Smooth muscle cell (in vitro differentiated cells): ENCODE data around the gene VILL. TPM values are rescaled to one million over a fixed set of nuclear protein-coding genes. Genes with fewer than 3 reads are reported as not detected.

Experiments
- DNase-seq: peaks from one replicate; lab custom pipeline; 2025; ENCODE audit not compliant: unreplicated experiment; lab: John Stamatoyannopoulos, UW
- H2AFZ ChIP-seq: fragments of 200-600 bp; sonication (generic); 2 replicates; pipeline ENCODE4 v1.6.0; 2016; ENCODE audit warnings: antibody characterized with exemption, low read depth, mild to moderate bottlenecking
- H3F3A ChIP-seq: fragments of 200-600 bp; sonication (generic); 2 replicates; pipeline ENCODE4 v1.6.0; 2017; ENCODE audit warnings: antibody characterized with exemption, low read depth
- H3K27ac ChIP-seq: fragments of 200-600 bp; sonication (generic); 2 replicates; pipeline ENCODE4 v1.5.1; 2016; ENCODE audit warnings: low read depth, mild to moderate bottlenecking
- H3K27me3 ChIP-seq: fragments of 200-600 bp; sonication (generic); 2 replicates; pipeline ENCODE4 v1.6.1; 2016; ENCODE audit warnings: low read depth, mild to moderate bottlenecking
- H3K36me3 ChIP-seq: fragments of 200-600 bp; sonication (generic); 2 replicates; pipeline ENCODE4 v1.5.1; 2016; ENCODE audit warnings: low read depth
- H3K4me1 ChIP-seq: fragments of 200-600 bp; sonication (generic); 2 replicates; pipeline ENCODE4 v1.5.1; 2016; ENCODE audit warnings: low read depth
- H3K4me2 ChIP-seq: fragments of 200-600 bp; sonication (generic); 2 replicates; pipeline ENCODE4 v1.6.0; 2016; ENCODE audit warnings: mild to moderate bottlenecking
- H3K4me3 ChIP-seq: fragments of 200-600 bp; sonication (generic); 2 replicates; pipeline ENCODE4 v1.5.1; 2016; ENCODE audit warnings: mild to moderate bottlenecking
- H3K79me2 ChIP-seq: fragments of 200-600 bp; sonication (generic); 2 replicates; pipeline ENCODE4 v1.6.0; 2016; ENCODE audit warnings: low read depth, mild to moderate bottlenecking
- H3K9ac ChIP-seq: fragments of 200-600 bp; sonication (generic); 2 replicates; pipeline ENCODE4 v1.6.0; 2016; ENCODE audit warnings: low read depth
- H3K9me3 ChIP-seq: fragments of 200-600 bp; sonication (generic); replicated peaks from 2 replicates; pipeline ENCODE4 v1.5.1; 2016; ENCODE audit warnings: low read depth
- H4K20me1 ChIP-seq: fragments of 200-600 bp; sonication (generic); 2 replicates; pipeline ENCODE4 v1.6.0; 2016; ENCODE audit warnings: low read depth
- WGBS: methylation state at CpG from one replicate; pipeline ENCODE4 v1.1.7; 2016; ENCODE audit warnings: low lambda C conversion rate; 5-methylcytosine and 5-hydroxymethylcytosine counted together
- polyA plus RNA-seq: library from polyadenylated mRNA; unstranded; fragments of >200 nt; fragmentation: Nextera tagmentation; extraction: Ambion mirVana; gene quantifications from 2 replicates; pipeline ENCODE4 v1.2.1, GENCODE V29; 2016
- total RNA-seq: library from RNA; depleted of rRNA; stranded (reverse); fragments of >200 nt; gene quantifications from 2 replicates; pipeline ENCODE4 v1.2.3, GENCODE V29; 2014
- TF ChIP-seq, protein P1 (sequence below): fragments of 200-600 bp; sonication (generic); IDR thresholded peaks from 2 replicates; pipeline ENCODE4 v1.5.1; 2017; ENCODE audit warnings: borderline replicate concordance, mild to moderate bottlenecking, antibody characterized with exemption; ENCODE audit not compliant: insufficient read depth, poor library complexity, severe bottlenecking

Gene VILL
- total and polyA plus RNA-seq, 2 experiments from 2014 or later = 2.3 to 3.4 TPM

DNA sequence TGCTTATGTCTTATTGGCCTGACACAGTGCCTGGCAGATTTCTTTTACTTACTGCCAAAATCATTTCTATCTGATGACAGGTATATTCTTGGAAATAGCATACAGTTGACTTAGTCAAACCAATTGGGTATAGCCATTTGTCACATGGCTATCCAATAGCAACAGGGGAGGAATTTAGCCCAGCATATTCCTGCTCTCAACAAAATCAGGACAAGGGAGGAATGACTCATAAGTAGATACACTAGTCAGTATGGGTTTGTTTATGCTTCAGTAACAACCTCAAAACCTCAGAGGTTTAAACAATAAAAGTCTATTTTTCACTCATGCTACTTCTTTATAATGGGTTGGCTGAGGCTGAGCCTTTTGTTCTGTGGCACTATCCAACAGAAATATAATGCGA is 38.0 kb upstream of the VILL start:
- Histone ChIP-seq H3K36me3 (no peaks in the 10 kb centered on the region), H3K4me2 (no peak overlapping the region), H2AFZ (no peak overlapping the region), H4K20me1 (no peaks in the 10 kb centered on the region), H3K4me3 (no peak overlapping the region), H3K27ac (no peak overlapping the region), H3K27me3 (no peaks in the 10 kb centered on the region), H3K9me3 (no peaks in the 10 kb centered on the region), H3F3A (peaks cover 9% of the 10 kb centered on the region), H3K4me1 (peaks cover 12% of the 10 kb centered on the region), H3K79me2 (peaks cover 13% of the 10 kb centered on the region), H3K9ac (no peak overlapping the region)
- DNase-seq = no peak
- 100% methylated on average over 1 of the region's 1 CpG for WGBS
- TF ChIP-seq, protein P1, sequence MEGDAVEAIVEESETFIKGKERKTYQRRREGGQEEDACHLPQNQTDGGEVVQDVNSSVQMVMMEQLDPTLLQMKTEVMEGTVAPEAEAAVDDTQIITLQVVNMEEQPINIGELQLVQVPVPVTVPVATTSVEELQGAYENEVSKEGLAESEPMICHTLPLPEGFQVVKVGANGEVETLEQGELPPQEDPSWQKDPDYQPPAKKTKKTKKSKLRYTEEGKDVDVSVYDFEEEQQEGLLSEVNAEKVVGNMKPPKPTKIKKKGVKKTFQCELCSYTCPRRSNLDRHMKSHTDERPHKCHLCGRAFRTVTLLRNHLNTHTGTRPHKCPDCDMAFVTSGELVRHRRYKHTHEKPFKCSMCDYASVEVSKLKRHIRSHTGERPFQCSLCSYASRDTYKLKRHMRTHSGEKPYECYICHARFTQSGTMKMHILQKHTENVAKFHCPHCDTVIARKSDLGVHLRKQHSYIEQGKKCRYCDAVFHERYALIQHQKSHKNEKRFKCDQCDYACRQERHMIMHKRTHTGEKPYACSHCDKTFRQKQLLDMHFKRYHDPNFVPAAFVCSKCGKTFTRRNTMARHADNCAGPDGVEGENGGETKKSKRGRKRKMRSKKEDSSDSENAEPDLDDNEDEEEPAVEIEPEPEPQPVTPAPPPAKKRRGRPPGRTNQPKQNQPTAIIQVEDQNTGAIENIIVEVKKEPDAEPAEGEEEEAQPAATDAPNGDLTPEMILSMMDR = no peak

DNA sequence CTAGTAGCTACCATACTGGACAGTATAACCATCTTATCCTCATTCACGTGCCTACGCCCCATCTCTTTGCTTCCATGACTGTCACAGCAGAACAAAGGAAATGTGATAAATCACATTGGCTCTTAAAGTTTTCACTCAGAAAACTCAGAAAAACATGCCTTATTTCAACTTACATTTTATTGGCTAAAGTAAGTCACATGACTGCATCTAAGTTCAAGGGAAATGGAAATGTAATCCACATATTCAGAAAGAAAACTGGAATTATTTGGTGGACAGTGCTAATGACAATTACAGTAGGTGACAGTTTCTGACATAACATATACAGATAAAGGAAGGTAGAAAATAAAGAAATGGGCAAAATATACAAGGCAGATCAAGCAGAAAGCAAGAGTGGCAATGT is 37.4 kb upstream of the VILL start:
- no peak overlapping the region for H3K27ac ChIP-seq
- no peaks in the 10 kb centered on the region for H3K27me3 ChIP-seq
- peaks cover 10% of the 10 kb centered on the region for H3K79me2 ChIP-seq
- no peak overlapping the region for H3K4me3 ChIP-seq
- no peaks in the 10 kb centered on the region for H3K9me3 ChIP-seq
- no peaks in the 10 kb centered on the region for H3K36me3 ChIP-seq
- no peak overlapping the region for H2AFZ ChIP-seq
- TF ChIP-seq, protein P1 = no peak
- peaks cover 12% of the 10 kb centered on the region for H3K4me1 ChIP-seq
- no peak overlapping the region for H3K4me2 ChIP-seq
- DNase-seq = no peak
- no peaks in the 10 kb centered on the region for H4K20me1 ChIP-seq
- peaks cover 5% of the 10 kb centered on the region for H3F3A ChIP-seq
- no peak overlapping the region for H3K9ac ChIP-seq
- WGBS = 96% methylated on average over 2 of the region's 2 CpGs

DNA sequence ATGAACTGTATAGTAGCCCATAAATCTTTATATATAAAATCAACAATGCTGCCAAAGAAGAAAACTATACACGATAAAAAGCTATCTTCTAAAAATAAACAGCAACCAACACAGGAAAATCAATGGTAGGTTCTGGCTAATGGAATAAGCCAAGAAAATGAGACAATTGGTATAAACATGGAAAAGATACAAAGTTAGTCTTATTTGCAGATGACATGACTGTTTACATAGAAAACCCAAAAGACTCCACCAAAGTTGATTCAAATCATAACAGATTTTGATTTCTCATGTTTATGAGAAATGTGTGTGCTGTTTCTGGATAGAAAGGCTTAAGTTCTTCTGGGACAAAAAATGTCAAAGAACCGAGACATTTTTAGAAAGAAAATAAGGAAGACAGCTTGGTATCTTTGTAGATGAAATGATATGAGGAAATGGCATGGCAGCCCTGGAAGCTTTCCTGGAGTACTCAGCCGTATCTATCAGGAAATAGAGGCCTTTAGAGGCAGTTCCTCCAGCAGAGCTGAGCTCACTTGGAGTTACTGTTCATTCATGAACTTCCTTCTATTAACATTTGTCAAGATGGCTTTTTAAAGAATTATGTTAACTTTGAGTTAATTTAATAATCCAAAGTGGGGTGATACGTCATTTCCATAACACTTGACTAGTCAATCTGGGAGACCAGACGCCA is 36.7 kb upstream of the VILL start:
- peaks cover 5% of the 10 kb centered on the region for H3F3A ChIP-seq
- H3K4me3 ChIP-seq = no peak overlapping the region
- peaks cover 7% of the 10 kb centered on the region for H3K79me2 ChIP-seq
- no peak overlapping the region for H3K9ac ChIP-seq
- H3K4me1 ChIP-seq = peaks cover 12% of the 10 kb centered on the region
- WGBS = 82% methylated on average over 5 of the region's 5 CpGs
- no peak overlapping the region for H2AFZ ChIP-seq
- TF ChIP-seq, protein P1 = no peak
- H4K20me1 ChIP-seq = no peaks in the 10 kb centered on the region
- H3K4me2 ChIP-seq = no peak overlapping the region
- no peaks in the 10 kb centered on the region for H3K27me3 ChIP-seq
- no peak overlapping the region for H3K27ac ChIP-seq
- DNase-seq = no peak
- H3K36me3 ChIP-seq = no peaks in the 10 kb centered on the region
- H3K9me3 ChIP-seq = no peaks in the 10 kb centered on the region

DNA sequence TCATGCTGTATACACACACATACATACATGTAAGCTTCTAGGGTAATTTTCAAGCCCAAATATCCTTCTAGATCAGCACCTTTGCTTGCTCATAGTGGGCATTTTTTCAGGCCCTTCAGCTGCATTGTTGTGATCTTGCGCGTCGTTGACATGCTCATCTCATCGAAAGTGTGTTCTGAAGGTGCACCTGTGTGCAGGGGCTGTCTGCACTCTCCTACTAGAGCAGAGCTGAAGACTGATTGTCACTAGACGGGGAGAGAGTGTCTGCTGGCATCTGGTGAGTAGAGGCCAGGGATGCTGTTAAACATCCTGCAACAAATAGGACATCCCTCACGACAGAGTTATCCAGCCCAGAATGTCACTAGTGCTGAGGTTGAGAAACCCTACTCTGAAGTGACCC is 35.7 kb upstream of the VILL start:
- Histone ChIP-seq H3K4me3 (no peak overlapping the region), H2AFZ (no peak overlapping the region), H3K4me1 (peaks cover 12% of the 10 kb centered on the region), H3K27ac (no peak overlapping the region), H4K20me1 (no peaks in the 10 kb centered on the region), H3K27me3 (no peaks in the 10 kb centered on the region), H3K9me3 (no peaks in the 10 kb centered on the region), H3K36me3 (no peaks in the 10 kb centered on the region), H3K4me2 (no peak overlapping the region), H3K9ac (no peak overlapping the region), H3K79me2 (no peaks in the 10 kb centered on the region), H3F3A (peaks cover 5% of the 10 kb centered on the region)
- 96% methylated on average over 6 of the region's 6 CpGs for WGBS
- no peak for DNase-seq
- TF ChIP-seq, protein P1 = no peak
